A673 (cell line): ENCODE data around the gene SYNPO. TPM values are rescaled to one million over a fixed set of nuclear protein-coding genes. Genes with fewer than 3 reads are reported as not detected.

Source experiments
- BruUV-seq: library from RNA; stranded (reverse); fragments of 400-500 nt; replicated peaks from 2 replicates; lab custom pipeline; 2021; lab: Mats Ljungman, UMichigan
- CTCF ChIA-PET: fragments of 300-600 bp; sonication (Branson Sonifier 250); formaldehyde crosslinking; loops from one replicate; lab custom pipeline; 2022; ENCODE audit warnings: antibody characterized with exemption; lab: Charles Lee
- POLR2A ChIA-PET: fragments of 300-600 bp; sonication (Branson Sonifier 250); formaldehyde crosslinking; loops from one replicate; lab custom pipeline; 2022; ENCODE audit warnings: antibody characterized with exemption; ENCODE audit not compliant: low non-redundant PET; lab: Charles Lee
- DNase-seq: peaks from one replicate; pipeline ENCODE4 v3.0.0-alpha.2; 2015; ENCODE audit warnings: low spot score
- H3K27ac ChIP-seq: fragments of 200-600 bp; sonication (generic); 2 replicates; pipeline ENCODE4 v1.5.1; 2016; ENCODE audit warnings: mixed run types, low read depth, mild to moderate bottlenecking, mixed read lengths, antibody characterized with exemption, low read length; ENCODE audit not compliant: poor library complexity, severe bottlenecking
- H3K27me3 ChIP-seq: fragments of 200-600 bp; sonication (generic); replicated peaks from 2 replicates; pipeline ENCODE4 v1.6.1; 2017; ENCODE audit warnings: mixed run types, low read depth, mild to moderate bottlenecking, mixed read lengths, antibody characterized with exemption, low read length; ENCODE audit not compliant: insufficient read depth, poor library complexity
- H3K36me3 ChIP-seq: fragments of 200-600 bp; sonication (generic); 2 replicates; pipeline ENCODE4 v1.6.1; 2016; ENCODE audit warnings: mixed run types, mild to moderate bottlenecking, mixed read lengths, antibody characterized with exemption, low read length; ENCODE audit not compliant: insufficient read depth, poor library complexity, severe bottlenecking
- H3K4me1 ChIP-seq: fragments of 200-600 bp; sonication (generic); 2 replicates; pipeline ENCODE4 v1.6.1; 2017; ENCODE audit warnings: mixed run types, mild to moderate bottlenecking, mixed read lengths, antibody characterized with exemption, low read length; ENCODE audit not compliant: insufficient read depth, poor library complexity, severe bottlenecking
- H3K4me3 ChIP-seq: fragments of 200-600 bp; sonication (generic); 2 replicates; pipeline ENCODE4 v1.5.1; 2016; ENCODE audit warnings: low read depth, mixed run types, mild to moderate bottlenecking, mixed read lengths, low read length; ENCODE audit not compliant: poor library complexity, severe bottlenecking
- H3K9me3 ChIP-seq: fragments of 200-600 bp; sonication (generic); 2 replicates; pipeline ENCODE4 v1.6.1; 2016; ENCODE audit warnings: mixed run types, low read depth, mild to moderate bottlenecking, mixed read lengths, antibody characterized with exemption, low read length; ENCODE audit not compliant: poor library complexity, severe bottlenecking
- EZH2 ChIP-seq: fragments of 200-600 bp; sonication (generic); IDR thresholded peaks from 2 replicates; pipeline ENCODE4 v1.6.1; 2017; ENCODE audit warnings: borderline replicate concordance, low read depth, mild to moderate bottlenecking, mixed read lengths, antibody characterized with exemption, low read length; ENCODE audit not compliant: poor library complexity, severe bottlenecking
- intact Hi-C: fragments of 100-400 bp; cut with micrococcal nuclease; formaldehyde crosslinking; loops from one replicate; pipeline ENCODE4 v1.10.0; 2022; ENCODE audit not compliant: unreplicated experiment
- total RNA-seq: library from RNA; stranded (reverse); gene quantifications from 2 replicates; pipeline ENCODE4 v1.2.3, GENCODE V29; 2021
- TF ChIP-seq, protein P1 (sequence below): fragments of 300-800, 200-600 bp; sonication (generic); conservative IDR thresholded peaks from 2 replicates; pipeline ENCODE4 v1.5.1; 2017; ENCODE audit warnings: low read depth, mild to moderate bottlenecking, antibody characterized with exemption, low read length, moderate library complexity, mixed read lengths

The SYNPO gene
- total RNA-seq, 1 experiment from 2014 or later = 7.6 TPM

- Histone ChIP-seq H3K27me3 (no peaks in the 10 kb centered on the region), H3K4me1 (no peaks in the 10 kb centered on the region), H3K36me3 (no peaks in the 10 kb centered on the region), H3K4me3 (no peak overlapping the region), H3K9me3 (no peaks in the 10 kb centered on the region), H3K27ac (no peak overlapping the region)
- POLR2A ChIA-PET = no interaction called here
- no TSS peak for BruUV-seq
- TF ChIP-seq, protein P1, sequence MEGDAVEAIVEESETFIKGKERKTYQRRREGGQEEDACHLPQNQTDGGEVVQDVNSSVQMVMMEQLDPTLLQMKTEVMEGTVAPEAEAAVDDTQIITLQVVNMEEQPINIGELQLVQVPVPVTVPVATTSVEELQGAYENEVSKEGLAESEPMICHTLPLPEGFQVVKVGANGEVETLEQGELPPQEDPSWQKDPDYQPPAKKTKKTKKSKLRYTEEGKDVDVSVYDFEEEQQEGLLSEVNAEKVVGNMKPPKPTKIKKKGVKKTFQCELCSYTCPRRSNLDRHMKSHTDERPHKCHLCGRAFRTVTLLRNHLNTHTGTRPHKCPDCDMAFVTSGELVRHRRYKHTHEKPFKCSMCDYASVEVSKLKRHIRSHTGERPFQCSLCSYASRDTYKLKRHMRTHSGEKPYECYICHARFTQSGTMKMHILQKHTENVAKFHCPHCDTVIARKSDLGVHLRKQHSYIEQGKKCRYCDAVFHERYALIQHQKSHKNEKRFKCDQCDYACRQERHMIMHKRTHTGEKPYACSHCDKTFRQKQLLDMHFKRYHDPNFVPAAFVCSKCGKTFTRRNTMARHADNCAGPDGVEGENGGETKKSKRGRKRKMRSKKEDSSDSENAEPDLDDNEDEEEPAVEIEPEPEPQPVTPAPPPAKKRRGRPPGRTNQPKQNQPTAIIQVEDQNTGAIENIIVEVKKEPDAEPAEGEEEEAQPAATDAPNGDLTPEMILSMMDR = no peak
- TF ChIP-seq EZH2 = no peak
- CTCF ChIA-PET = no interaction called here
- DNase-seq = no peak
- intact Hi-C loops = loop anchor here (10.0 kb wide), 1 partner anchor 203 kb away; no protein-coding TSS in a partner anchor
Measured at GRCh38 chr5:150658121-150658520, 17.7 kb downstream of the SYNPO start.

DNA sequence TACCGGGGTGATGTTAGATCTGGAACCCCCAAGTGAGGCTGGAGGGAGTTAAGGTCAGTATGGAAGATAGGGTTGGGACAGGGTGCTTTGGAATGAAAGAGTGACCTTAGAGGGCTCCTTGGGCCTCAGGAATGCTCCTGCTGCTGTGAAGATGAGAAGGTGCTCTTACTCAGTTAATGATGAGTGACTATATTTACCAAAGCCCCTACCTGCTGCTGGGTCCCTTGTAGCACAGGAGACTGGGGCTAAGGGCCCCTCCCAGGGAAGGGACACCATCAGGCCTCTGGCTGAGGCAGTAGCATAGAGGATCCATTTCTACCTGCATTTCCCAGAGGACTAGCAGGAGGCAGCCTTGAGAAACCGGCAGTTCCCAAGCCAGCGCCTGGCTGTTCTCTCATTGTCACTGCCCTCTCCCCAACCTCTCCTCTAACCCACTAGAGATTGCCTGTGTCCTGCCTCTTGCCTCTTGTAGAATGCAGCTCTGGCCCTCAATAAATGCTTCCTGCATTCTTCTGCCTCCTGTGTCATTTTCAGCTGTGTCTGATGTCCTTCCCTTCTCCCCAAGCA, 18.3 kb downstream of the SYNPO start:
- BruUV-seq = no TSS peak
- ChIA-PET CTCF (no interaction called here), POLR2A (no interaction called here)
- Histone ChIP-seq H3K4me1 (no peaks in the 10 kb centered on the region), H3K36me3 (no peaks in the 10 kb centered on the region), H3K27me3 (no peaks in the 10 kb centered on the region), H3K4me3 (no peak overlapping the region), H3K27ac (no peak overlapping the region), H3K9me3 (no peaks in the 10 kb centered on the region)
- intact Hi-C loops = loop anchor here (10.0 kb wide), 1 partner anchor 204 kb away; no protein-coding TSS in a partner anchor
- no peak for TF ChIP-seq EZH2
- DNase-seq = no peak

GRCh38 chr5:150659360-150660107, 19.1 kb downstream of the SYNPO start:
- ChIA-PET POLR2A (no interaction called here), CTCF (no interaction called here)
- TF ChIP-seq, protein P1 = no peak
- TF ChIP-seq EZH2 = no peak
- H3K27me3 ChIP-seq = no peaks in the 10 kb centered on the region
- BruUV-seq = no TSS peak
- no peak overlapping the region for H3K4me3 ChIP-seq
- intact Hi-C loops = loop anchor here (10.0 kb wide), 1 partner anchor 205 kb away; no protein-coding TSS in a partner anchor
- DNase-seq = no peak
- no peaks in the 10 kb centered on the region for H3K36me3 ChIP-seq
- H3K4me1 ChIP-seq = no peaks in the 10 kb centered on the region
- H3K27ac ChIP-seq = no peak overlapping the region
- H3K9me3 ChIP-seq = no peaks in the 10 kb centered on the region
